Measurements from ENCODE around the gene PEX10.

Gene PEX10

DNA sequence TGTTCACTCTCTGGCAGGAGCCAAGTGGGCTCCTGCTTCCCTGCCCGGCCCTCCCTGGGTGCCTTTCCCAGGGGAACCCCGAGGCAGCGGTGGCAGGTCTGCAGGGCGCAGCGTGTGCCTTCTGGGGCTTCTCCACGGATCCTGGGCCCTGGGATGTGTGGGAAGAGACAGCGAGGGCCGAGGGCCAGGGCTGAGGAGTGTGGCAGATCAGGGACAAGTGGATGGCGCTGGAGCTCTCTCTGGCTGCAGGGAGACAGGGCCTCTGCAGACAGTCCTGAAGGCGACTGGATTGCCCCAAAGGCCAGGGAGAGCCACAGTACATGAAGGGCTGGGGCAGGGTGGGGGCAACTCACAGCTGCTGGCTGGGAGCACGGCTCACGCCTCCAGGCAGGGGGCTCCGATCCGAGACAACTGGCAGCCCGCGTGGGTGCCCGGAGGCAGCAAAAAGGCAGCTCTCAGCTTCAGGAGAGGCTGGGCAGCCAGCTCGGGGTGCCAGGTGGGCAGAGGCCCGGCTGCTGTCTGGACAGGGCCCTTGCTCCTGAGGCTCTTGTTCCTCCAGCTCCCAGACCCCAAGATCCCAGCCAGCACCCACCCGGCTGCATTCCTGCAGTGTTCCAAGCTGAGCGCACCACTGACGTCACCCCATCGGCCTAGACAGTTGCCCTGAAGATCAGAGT is 37.0 kb downstream of the PEX10 start:
- no peak for TF ChIP-seq CTCF (IDR thresholded peaks at IDR 0.05; ENCODE audit: extremely low read depth, insufficient read depth, missing control alignments)
- in situ Hi-C loops (cut with MboI; ENCODE audit: low pct_unique_long_range_greater_than_20kb, low sequenced_read_pairs, unreplicated experiment) = loop anchor here (25.0 kb wide), 1 partner anchor 413 kb away; no protein-coding TSS in a partner anchor
- DNase-seq (ENCODE audit: low spot score) = no peak

DNA sequence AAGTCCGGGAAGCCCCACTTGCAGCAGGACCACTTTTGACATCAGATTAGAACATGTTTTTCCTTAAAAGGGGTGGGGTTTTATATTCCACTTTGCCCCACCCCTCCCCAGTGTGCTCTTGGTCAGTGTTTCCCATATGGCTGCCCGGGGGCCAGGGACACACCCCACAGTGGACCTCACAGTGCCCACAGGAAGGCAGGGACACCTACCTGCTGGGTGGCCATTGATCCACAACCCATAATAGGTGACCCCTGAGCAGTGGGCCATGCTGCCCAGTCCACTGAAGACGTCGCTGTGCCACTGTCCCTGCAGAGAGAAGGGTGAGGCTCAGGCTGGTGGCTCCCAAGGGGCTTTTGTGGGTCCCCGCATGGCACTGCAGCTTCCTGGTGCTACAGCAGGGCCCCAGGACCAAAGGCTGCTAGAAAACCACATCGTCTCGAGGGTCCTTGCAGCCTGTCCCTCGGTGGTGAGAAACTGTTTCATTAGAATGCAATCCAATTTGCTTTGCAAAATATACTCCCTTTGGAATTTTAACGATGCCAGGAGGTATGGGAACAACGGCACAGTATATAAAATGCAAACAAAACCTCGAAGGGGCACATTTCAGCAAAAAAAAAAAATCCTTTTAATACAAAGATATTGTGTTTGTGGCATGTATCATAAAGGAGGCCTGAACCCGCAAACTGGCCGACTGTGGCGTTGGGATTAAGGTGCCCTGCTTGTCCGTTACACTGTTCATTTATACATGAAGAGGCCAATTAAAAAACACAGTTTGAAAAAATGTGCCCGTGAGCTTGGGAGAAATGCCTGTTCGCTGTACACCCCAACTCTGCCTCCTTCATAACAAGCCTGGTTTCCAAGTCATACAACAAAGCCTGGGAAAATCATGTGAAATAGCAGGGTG is 37.9 kb downstream of the PEX10 start:
- in situ Hi-C loops (cut with MboI; ENCODE audit: low pct_unique_long_range_greater_than_20kb, low sequenced_read_pairs, unreplicated experiment) = loop anchor here (25.0 kb wide), 1 partner anchor 412 kb away; no protein-coding TSS in a partner anchor
- TF ChIP-seq CTCF (IDR thresholded peaks at IDR 0.05; ENCODE audit: extremely low read depth, insufficient read depth, missing control alignments) = no peak
- no peak for DNase-seq (ENCODE audit: low spot score)

GRCh38 chr1:2373551-2374251 is 38.7 kb downstream of the PEX10 start:
- no peak for TF ChIP-seq CTCF (IDR thresholded peaks at IDR 0.05; ENCODE audit: extremely low read depth, insufficient read depth, missing control alignments)
- no peak for DNase-seq (ENCODE audit: low spot score)
- in situ Hi-C loops (cut with MboI; ENCODE audit: low pct_unique_long_range_greater_than_20kb, low sequenced_read_pairs, unreplicated experiment) = no loop called here

DNA sequence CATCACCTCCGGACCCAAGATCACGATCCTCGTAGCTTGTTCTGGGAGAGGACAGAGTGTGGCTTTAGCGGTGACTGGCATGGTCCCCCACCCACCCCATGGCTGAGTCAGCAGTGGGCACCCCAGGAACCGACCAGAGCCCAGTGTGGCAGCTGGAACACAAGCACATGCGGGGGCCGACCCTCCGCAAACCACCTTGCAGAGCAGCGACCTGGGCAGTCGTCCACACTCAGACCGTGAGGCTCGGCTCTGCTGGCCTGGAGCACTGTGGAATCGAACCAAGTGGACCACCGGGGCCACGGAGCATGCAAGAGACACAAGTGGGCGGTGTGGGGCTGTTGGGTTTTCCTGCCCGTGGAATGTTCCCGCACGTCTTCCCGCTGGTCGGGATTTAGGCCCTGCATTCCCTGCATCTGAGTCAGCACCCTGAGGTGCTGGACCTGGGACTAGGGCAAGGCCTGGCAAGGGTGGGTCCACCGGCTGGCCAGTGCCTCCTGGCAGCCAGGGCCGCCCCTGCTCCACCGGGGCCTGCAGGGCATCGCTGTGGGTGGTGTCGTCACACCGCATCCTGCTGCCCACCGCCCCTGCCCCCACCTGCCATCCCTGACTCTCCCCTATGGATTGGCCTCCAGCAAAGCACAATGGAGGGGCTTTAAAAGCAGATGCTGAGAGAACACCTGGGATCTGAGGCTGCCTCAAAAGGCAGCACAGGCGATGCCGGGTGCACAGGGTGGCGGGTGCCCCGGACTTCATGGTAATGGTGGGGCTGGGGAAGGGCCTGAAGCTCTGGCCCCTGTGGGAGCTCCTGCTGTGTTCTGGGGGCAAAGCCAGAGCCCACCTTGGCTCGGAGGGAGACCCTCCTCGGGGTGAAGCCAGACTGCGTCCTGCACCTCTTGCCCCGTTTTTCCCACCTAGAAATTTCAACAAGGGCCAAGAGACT is 39.5 kb downstream of the PEX10 start:
- in situ Hi-C loops (cut with MboI; ENCODE audit: low pct_unique_long_range_greater_than_20kb, low sequenced_read_pairs, unreplicated experiment) = no loop called here
- no peak for DNase-seq (ENCODE audit: low spot score)
- TF ChIP-seq CTCF (IDR thresholded peaks at IDR 0.05; ENCODE audit: extremely low read depth, insufficient read depth, missing control alignments) = no peak

DNA sequence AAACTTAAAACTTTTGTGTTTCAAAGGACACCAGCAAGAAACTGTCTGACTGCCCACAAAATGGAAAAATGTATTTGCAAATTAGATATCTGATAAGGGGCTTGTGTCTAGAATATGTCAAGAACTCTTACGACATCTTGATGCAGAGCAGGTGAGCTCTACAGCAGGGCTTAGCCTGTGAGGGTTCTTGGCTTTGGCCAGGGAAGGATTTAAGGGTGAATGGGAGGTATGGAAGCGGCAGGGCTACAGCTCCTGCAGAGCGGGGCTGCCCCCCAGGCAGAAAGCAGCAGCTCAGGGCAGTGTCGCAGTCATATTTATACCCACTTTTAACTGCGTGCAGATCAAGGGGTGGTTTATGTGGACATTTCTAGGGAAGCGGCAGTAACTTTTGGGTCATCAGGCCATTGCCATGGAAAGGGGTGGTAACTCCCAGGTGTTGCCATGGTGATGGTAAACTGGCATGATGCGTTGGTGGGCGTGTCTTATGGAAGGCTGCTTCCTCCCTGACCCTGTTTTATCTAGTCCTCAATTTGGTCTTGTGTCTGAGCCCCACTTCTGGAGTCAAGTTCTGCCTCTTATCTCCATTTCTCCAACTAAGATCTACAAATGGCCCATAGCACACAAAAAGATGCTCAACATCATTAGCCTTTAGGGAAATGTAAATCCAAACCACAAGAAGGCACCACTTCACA is 44.2 kb downstream of the PEX10 start:
- in situ Hi-C loops (cut with MboI; ENCODE audit: low pct_unique_long_range_greater_than_20kb, low sequenced_read_pairs, unreplicated experiment) = no loop called here
- no peak for TF ChIP-seq CTCF (IDR thresholded peaks at IDR 0.05; ENCODE audit: extremely low read depth, insufficient read depth, missing control alignments)
- no peak for DNase-seq (ENCODE audit: low spot score)

Data from GM13977 (cell line).